ENCODE results near the gene MRM2. TPM values are rescaled to one million over a fixed set of nuclear protein-coding genes. Genes with fewer than 3 reads are reported as not detected.

The MRM2 gene
- total RNA-seq, 2 experiments from 2014 or later: 45.1 to 52.3 TPM

GRCh38 chr7:2259480-2259879, 17.5 kb upstream of the MRM2 start:
- DNase-seq (ENCODE audit: low spot score): no peak
- intact Hi-C loops (cut with micrococcal nuclease; ENCODE audit: unreplicated experiment): no loop called here
- BruUV-seq (replicated peaks): no TSS peak
- no peaks in the 10 kb centered on the region for H4K20me1 ChIP-seq (ENCODE audit: insufficient read depth, low read length)
- peaks cover 30% of the 10 kb centered on the region for H3K4me1 ChIP-seq (ENCODE audit: insufficient read depth, low read length, poor library complexity, severe bottlenecking)
- no peak overlapping the region for H3K4me3 ChIP-seq (ENCODE audit: low read depth, low read length, poor library complexity, severe bottlenecking)
- no peaks in the 10 kb centered on the region for H3K9me3 ChIP-seq (ENCODE audit: low read length)
- H3K9me2 ChIP-seq (ENCODE audit: insufficient read depth, low read length): no peaks in the 10 kb centered on the region
- peaks cover 25% of the 10 kb centered on the region for H3K36me3 ChIP-seq (ENCODE audit: insufficient read depth, low read length)
- H2AFZ ChIP-seq (ENCODE audit: low read length): no peak overlapping the region
- no peak overlapping the region for H3K27ac ChIP-seq (ENCODE audit: low read depth, low read length, poor library complexity, severe bottlenecking)
- H3K79me2 ChIP-seq (ENCODE audit: insufficient read depth, low read depth, low read length): no peaks in the 10 kb centered on the region
- ChIA-PET CTCF (ENCODE audit: unreplicated experiment) (no interaction called here), POLR2A (interaction anchor here (0.7 to 1.0 kb wide), 4 partner anchors 21 to 1627 kb away, joined by 3 to 5 read pairs (median 4); no protein-coding TSS in a partner anchor)
- H3K4me2 ChIP-seq (ENCODE audit: low read length): peak overlapping the region; percentile 39
- TF ChIP-seq, protein P1, sequence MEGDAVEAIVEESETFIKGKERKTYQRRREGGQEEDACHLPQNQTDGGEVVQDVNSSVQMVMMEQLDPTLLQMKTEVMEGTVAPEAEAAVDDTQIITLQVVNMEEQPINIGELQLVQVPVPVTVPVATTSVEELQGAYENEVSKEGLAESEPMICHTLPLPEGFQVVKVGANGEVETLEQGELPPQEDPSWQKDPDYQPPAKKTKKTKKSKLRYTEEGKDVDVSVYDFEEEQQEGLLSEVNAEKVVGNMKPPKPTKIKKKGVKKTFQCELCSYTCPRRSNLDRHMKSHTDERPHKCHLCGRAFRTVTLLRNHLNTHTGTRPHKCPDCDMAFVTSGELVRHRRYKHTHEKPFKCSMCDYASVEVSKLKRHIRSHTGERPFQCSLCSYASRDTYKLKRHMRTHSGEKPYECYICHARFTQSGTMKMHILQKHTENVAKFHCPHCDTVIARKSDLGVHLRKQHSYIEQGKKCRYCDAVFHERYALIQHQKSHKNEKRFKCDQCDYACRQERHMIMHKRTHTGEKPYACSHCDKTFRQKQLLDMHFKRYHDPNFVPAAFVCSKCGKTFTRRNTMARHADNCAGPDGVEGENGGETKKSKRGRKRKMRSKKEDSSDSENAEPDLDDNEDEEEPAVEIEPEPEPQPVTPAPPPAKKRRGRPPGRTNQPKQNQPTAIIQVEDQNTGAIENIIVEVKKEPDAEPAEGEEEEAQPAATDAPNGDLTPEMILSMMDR (conservative IDR thresholded peaks at IDR 0.05; ENCODE audit: low read length): no peak
- TF ChIP-seq EZH2phosphoT487 (IDR thresholded peaks at IDR 0.05; ENCODE audit: borderline replicate concordance, low read depth, low read length): no peak

GRCh38 chr7:2258661-2259365, 16.8 kb upstream of the MRM2 start:
- peak; percentile 58 for DNase-seq (ENCODE audit: low spot score)
- CTCF ChIA-PET (ENCODE audit: unreplicated experiment): no interaction called here
- no peak overlapping the region for H3K27ac ChIP-seq (ENCODE audit: low read depth, low read length, poor library complexity, severe bottlenecking)

More at GRCh38 chr7:2258661-2259365, 16.8 kb upstream of the MRM2 start:
- Histone ChIP-seq H3K36me3 (ENCODE audit: insufficient read depth, low read length) (peaks cover 24% of the 10 kb centered on the region), H3K4me3 (ENCODE audit: low read depth, low read length, poor library complexity, severe bottlenecking) (no peak overlapping the region), H3K9me2 (ENCODE audit: insufficient read depth, low read length) (no peaks in the 10 kb centered on the region), H3K4me1 (ENCODE audit: insufficient read depth, low read length, poor library complexity, severe bottlenecking) (peaks cover 30% of the 10 kb centered on the region), H2AFZ (ENCODE audit: low read length) (no peak overlapping the region), H4K20me1 (ENCODE audit: insufficient read depth, low read length) (no peaks in the 10 kb centered on the region), H3K9me3 (ENCODE audit: low read length) (no peaks in the 10 kb centered on the region), H3K79me2 (ENCODE audit: insufficient read depth, low read depth, low read length) (no peaks in the 10 kb centered on the region), H3K4me2 (ENCODE audit: low read length) (peak overlapping the region; percentile 39; the same call in 1 of the 2 replicates)
- no TSS peak for BruUV-seq (replicated peaks)
- POLR2A ChIA-PET: interaction anchor here (1.0 kb wide), 3 partner anchors 20 to 85 kb away, joined by 3 to 5 read pairs (median 3); no protein-coding TSS in a partner anchor
- intact Hi-C loops (cut with micrococcal nuclease; ENCODE audit: unreplicated experiment): no loop called here
- TF ChIP-seq EZH2phosphoT487 (IDR thresholded peaks at IDR 0.05; ENCODE audit: borderline replicate concordance, low read depth, low read length): no peak
- TF ChIP-seq, protein P1 (conservative IDR thresholded peaks at IDR 0.05; ENCODE audit: low read length): no peak

Measured in OCI-LY7 (cell line).